ENCODE results near the gene CSN1S1.

DNA sequence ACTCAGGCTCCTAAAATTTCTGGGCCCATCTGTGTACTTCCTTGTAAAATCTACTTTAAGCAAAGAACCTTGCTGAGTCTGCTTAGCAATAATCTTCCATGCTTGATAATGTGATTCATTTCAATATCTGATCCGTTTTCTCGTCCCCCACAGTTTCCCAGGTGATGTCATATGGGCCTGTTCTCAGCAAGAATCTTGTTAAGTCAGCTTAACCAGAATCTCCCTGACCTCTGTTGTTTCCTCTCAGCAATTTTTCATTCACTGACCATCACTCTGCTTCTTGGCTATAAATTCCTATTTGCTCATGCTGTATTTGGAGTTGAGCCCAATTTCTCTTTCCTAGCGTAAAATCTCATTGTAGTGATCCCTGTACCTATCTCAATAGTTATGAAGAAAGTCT is 20.7 kb downstream of the CSN1S1 start:
- no peak for TF ChIP-seq EZH2 (IDR thresholded peaks at IDR 0.05; ENCODE audit: insufficient read depth, low read length)
- TF ChIP-seq CTCF (IDR thresholded peaks at IDR 0.05; ENCODE audit: insufficient read depth, low read depth, low read length): no peak

Measured in astrocyte (in vitro differentiated cells and primary cell).